PFSK-1 (cell line): ENCODE data around the gene C5.

ENCODE experiments used
- POLR2AphosphoS5 ChIP-seq: IDR thresholded peaks from 2 replicates; pipeline ENCODE4 v1.6.1; 2012; ENCODE audit warnings: low read depth, mild to moderate bottlenecking, control low read depth, low read length, moderate library complexity
- TAF1 ChIP-seq: IDR thresholded peaks from 2 replicates; pipeline ENCODE4 v1.6.1; 2012; ENCODE audit warnings: low read length, control low read depth, borderline replicate concordance; ENCODE audit not compliant: insufficient read depth

DNA sequence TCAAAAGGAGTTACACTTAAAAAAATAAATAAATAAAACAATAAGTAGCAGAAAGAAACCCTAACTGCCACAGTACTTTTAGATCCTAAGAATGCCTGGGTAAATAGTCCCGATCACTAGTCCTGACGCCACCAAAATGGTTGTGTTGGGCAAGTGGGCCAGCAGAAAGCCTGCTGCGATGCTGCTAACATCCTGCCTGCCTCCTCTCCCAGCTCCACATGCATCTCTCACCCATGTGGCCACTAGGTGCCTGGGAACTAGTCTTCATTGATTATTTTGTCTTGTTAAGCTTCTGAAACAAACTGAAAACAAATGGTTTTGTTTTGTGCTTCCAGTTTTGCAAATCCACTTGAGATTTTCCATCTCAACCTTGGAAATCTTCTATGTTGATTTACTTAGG, 69.1 kb downstream of the C5 start:
- no peak for TF ChIP-seq POLR2AphosphoS5
- TF ChIP-seq TAF1, result no peak
